Measurements from ENCODE around the gene ARHGAP5.

GRCh38 chr14:32129124-32129523, 52.0 kb downstream of the ARHGAP5 start:
- TF ChIP-seq, protein P1, sequence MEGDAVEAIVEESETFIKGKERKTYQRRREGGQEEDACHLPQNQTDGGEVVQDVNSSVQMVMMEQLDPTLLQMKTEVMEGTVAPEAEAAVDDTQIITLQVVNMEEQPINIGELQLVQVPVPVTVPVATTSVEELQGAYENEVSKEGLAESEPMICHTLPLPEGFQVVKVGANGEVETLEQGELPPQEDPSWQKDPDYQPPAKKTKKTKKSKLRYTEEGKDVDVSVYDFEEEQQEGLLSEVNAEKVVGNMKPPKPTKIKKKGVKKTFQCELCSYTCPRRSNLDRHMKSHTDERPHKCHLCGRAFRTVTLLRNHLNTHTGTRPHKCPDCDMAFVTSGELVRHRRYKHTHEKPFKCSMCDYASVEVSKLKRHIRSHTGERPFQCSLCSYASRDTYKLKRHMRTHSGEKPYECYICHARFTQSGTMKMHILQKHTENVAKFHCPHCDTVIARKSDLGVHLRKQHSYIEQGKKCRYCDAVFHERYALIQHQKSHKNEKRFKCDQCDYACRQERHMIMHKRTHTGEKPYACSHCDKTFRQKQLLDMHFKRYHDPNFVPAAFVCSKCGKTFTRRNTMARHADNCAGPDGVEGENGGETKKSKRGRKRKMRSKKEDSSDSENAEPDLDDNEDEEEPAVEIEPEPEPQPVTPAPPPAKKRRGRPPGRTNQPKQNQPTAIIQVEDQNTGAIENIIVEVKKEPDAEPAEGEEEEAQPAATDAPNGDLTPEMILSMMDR (IDR thresholded peaks at IDR 0.05; ENCODE audit: low read length): no peak
- TF ChIP-seq EZH2phosphoT487 (IDR thresholded peaks at IDR 0.05; ENCODE audit: low read length) (no peak), EZH2 (optimal IDR thresholded peaks at IDR 0.05; ENCODE audit: low read depth, low read length) (no peak)
